Head of caudate nucleus (tissue), 42 donors: ENCODE data around the gene KIRREL3.

ENCODE experiments used
- DNase-seq, 42 donors: peaks; one replicate each; pipeline versions ENCODE4 v3.0.0 to v3.0.0-alpha.2; 2020 to 2021; ENCODE audit warnings: mixed read lengths in 7 of 42
- intact Hi-C: fragments of 100-400 bp; cut with DNase I; formaldehyde crosslinking; loops from one replicate; pipeline ENCODE4 v1.15.0; 2022

Gene KIRREL3

DNA sequence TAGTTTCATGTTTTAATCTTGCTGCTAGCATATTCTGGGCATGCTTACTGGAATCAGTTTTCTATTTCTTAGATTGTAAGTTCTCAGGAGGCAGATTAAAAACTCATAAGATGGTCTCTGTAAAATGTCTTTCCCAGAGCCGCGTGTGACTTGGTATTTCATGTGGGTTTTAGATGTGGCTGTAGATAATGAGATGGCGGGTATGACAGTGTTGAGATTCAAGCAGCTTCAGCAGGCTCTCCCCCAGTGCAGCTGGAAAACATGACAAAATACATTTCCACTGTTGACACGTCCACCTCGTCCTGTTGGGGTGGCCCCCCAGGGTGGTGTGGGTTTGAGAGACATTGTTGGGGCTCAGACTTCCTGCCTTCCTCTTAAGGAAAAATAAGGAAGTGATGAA is 106.8 kb downstream of the KIRREL3 start:
- intact Hi-C loops, result loop anchor here (10.0 kb wide), 1 partner anchor 101 kb away; no protein-coding TSS in a partner anchor
- DNase-seq, result no peak

- intact Hi-C loops, result loop anchor here (10.0 kb wide), 1 partner anchor 102 kb away; no protein-coding TSS in a partner anchor
- peak in 1 of 42 donors; percentile 46 for DNase-seq
Measured at GRCh38 chr11:126892756-126893155, 107.8 kb downstream of the KIRREL3 start.

GRCh38 chr11:126891556-126892217 is 108.9 kb downstream of the KIRREL3 start:
- peak in 3 of 42 donors; percentile 13 to 22 (median 18) for DNase-seq
- intact Hi-C loops, result loop anchor here (10.0 kb wide), 1 partner anchor 103 kb away; no protein-coding TSS in a partner anchor

GRCh38 chr11:126890561-126890960 is 110.0 kb downstream of the KIRREL3 start:
- peak; percentile 48 to 90 (median 76) for DNase-seq

GRCh38 chr11:126888115-126888712 is 112.4 kb downstream of the KIRREL3 start:
- intact Hi-C loops, result no loop called here
- DNase-seq, result no peak

More at GRCh38 chr11:126890561-126890960, 110.0 kb downstream of the KIRREL3 start:
- intact Hi-C loops, result loop anchor here (10.0 kb wide), 1 partner anchor 104 kb away; no protein-coding TSS in a partner anchor

DNA sequence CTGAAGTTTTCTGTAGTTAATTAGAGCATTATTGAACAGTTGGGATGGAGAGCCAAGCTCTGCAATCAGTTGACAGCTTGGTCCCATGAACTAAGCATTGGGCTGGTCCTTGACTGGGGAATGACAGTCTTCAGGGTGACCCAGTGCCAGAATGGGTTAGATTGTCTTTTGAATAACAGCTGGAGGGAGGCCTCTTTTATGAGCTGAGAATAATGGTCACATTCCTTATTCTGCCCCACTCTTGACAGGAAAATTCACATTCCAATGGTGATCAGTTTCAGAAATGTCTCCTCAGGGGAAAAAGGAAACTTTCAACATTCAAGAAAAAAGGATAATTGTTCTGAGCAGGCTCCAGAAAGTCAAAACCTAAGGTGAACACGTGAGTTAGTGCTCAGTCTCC is 113.9 kb downstream of the KIRREL3 start:
- no peak for DNase-seq
- intact Hi-C loops, result no loop called here

DNA sequence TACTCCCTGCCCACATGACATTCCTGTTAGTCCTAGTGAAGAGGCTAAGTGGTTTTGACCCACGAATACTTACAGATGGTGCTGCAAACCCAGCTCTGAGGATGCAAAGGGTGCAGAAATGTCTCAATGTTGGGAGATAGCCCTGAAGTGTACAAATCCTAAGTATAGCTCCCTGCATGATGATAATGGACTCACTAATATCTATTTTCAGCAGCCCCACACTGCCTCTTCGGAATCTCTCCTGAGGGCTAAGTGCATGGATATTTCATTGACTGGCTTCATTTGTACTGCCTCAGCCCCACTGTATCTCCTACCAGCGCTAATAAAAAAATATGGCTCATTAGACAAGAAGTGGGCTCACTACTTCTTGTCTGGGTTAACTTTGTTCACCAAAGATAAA is 114.5 kb downstream of the KIRREL3 start:
- intact Hi-C loops, result no loop called here
- no peak for DNase-seq

DNA sequence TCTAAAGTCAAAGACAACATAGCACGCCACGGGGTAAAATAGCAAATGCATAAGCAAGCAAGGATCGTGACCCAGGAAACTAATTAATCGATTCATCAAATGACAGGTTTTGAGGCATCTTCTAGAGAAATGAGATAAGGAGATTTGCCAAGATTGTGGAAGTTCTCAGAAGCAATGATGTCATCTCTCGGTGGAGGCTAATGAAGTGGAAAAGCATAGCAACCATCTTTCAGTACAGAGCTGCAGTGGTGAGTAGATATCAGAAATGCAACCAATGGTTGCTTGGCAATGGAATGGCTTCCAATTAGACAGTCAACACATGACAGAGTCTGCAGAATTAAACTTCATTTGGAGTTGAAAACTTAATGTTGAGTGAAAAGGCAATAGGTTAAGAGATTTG is 116.0 kb downstream of the KIRREL3 start:
- no peak for DNase-seq
- intact Hi-C loops, result no loop called here

- intact Hi-C loops, result no loop called here
- no peak for DNase-seq
Measured at GRCh38 chr11:126884192-126884591, 116.4 kb downstream of the KIRREL3 start.

DNA sequence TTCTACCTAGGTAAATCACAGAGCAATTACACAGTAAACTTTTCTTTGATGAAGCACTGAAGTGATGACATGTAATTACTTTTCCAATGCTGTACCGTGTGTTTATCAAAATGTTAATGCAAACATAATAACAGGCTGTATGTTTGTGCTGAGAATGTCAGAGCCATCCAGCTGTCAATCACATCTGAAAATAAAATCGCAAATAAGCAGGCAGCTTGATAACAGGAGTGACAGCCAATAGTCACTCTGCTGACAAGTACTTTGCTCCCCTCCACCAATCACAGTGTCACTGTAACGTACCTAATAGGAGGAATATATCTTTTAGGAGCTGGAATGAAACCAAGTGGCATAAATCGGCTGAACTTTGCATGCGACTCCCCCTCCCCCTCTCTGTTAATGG is 119.7 kb downstream of the KIRREL3 start:
- intact Hi-C loops, result no loop called here
- DNase-seq, result no peak

GRCh38 chr11:126879516-126879915 is 121.1 kb downstream of the KIRREL3 start:
- DNase-seq, result no peak
- intact Hi-C loops, result no loop called here

DNA sequence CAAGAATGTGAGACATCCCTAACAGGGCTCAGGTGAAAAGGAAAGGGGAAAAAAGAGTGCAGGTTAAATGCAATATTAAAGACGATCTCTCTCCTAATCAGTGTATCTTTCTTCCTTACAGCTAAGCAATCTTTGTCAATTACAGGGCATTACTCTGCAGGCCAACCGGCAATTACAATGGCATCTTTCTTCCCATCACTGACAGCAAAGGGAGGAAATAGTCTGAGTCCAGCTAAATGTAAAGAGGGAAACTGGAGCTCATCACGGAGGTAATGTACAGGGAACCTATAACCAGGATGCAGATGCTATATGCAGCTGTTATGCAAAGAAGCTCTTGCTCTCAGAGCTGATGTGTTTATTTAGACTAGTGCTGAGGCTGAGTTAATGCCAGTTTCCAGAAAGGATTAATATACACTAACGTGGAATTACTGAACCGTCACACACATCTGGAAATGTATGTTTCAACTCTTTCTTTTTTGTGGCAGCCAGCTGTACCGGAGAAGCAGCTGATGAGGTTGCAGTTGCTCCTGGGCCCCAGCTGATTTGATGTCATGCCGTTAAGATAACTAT is 121.6 kb downstream of the KIRREL3 start:
- peak in 4 of 42 donors; percentile 19 to 55 (median 38) for DNase-seq
- intact Hi-C loops, result no loop called here

DNA sequence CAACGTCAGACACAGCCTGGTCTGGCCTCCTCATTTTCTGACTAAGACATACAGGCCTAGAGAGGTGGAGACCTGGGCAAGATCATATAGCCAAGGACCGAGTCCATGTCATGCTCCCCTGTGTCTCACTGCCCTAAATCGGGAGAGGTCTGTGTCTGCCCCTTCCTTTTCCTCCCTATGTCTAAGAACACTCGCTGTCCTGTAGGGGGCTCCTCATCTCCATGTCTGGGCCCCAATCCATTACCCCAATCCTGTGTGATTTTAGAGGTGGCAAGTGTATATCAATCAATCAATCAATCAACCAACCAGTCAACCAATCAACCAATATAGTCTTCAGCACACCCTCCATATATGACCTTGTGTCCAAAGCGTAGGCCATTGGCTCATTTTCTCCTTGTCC is 125.7 kb downstream of the KIRREL3 start:
- peak in 1 of 42 donors; percentile 54 for DNase-seq
- intact Hi-C loops, result no loop called here

DNA sequence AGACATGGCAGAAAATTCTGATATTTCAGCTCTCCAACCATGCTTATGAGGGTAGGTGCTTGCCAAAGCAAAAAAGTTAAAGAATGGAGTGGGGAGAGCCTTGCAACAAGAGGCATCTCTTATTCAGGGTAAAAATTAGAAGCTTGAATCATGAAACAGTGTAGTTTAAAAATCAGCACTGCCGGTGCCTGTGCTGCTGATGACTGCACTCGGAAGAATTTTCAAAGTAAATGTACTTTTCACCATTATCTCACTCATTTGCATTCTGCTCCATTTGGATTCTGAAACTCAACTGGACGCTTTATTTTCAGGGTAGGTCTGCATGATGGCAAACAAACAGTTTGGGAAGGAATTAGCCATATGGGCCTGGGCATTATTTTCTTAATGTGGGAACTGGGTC is 126.3 kb downstream of the KIRREL3 start:
- intact Hi-C loops, result no loop called here
- DNase-seq, result no peak

DNA sequence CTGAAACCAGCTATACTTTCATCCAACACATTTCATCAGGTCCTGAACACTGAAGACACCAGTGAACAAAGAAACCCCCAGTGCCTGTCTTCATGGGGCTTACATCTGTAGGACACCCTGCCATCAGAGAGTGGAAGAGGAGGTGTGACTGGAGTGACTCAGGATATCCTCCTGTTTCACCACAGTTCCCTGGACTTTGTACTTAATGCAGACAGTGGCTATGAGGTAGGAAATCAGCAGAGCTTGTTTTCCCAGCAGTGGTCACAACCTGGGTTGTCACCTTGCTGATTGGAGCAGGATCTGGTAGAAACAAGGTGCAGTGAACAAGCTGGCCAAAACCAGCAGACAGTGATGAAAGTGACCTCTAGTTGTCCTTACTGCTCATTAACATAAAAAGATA is 128.8 kb downstream of the KIRREL3 start:
- intact Hi-C loops, result no loop called here
- no peak for DNase-seq

DNA sequence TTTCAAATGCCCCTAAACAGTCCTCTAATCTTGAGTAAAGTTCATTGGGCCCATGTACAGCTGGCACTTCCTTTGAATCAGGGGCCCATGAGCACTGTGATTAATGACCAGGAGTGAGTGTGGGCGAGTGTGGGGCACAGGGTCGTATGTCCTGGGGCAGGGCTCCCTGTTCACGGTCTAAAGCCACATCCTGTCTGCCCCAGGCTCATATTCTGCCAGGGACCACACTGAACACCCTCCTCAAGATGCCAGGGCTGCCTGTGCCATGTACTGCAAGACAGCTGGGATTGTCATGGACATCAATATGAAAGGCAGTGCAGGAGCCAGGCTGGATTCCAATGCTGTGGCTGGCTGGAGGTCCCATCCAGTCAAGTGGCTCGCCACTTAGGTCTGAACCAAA is 130.5 kb downstream of the KIRREL3 start:
- intact Hi-C loops, result no loop called here
- DNase-seq, result no peak

- DNase-seq, result no peak
- intact Hi-C loops, result no loop called here
Measured at GRCh38 chr11:126868741-126869140, 131.8 kb downstream of the KIRREL3 start.

GRCh38 chr11:126864934-126865333 is 135.6 kb downstream of the KIRREL3 start:
- intact Hi-C loops, result no loop called here
- no peak for DNase-seq

DNA sequence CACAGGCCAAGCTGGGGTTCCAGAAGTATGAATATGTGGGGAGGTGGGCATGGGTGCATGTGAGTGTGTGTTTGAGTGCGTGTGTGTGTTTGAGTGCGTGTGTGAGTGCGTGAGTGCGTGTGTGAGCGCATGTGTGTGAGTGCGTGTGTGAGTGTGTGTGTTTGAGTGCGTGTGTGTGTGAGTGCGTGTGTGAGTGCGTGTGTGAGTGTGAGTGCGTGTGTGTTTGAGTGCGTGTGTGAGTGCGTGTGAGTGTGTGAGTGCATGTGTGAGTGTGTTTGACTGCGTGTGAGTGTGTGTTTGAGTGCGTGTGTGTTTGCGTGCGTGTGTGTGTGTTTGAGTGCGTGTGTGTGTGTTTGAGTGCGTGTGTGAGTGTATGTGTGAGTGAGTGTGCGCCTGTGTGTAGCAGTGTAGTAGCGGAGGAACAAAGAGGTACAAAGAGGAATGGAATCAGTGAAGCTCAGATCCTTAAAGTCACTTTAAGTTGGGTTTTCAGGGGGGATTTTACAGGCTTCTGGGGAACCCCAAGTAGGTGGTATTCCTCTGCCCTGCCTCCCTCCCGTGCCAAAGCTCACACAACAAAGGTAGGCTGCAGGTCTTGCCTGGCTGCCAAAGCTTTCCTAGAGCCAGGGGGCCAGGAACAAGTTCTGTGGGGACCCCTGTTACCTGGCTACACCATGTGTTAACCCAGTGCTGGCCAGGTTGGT is 137.1 kb downstream of the KIRREL3 start:
- DNase-seq, result no peak
- intact Hi-C loops, result no loop called here
